Glutamatergic neuron (in vitro differentiated cells): ENCODE measurements around the gene FILIP1L. TPM values are rescaled to one million over a fixed set of nuclear protein-coding genes. Genes with fewer than 3 reads are reported as not detected.

Source experiments
- DNase-seq: peaks from one replicate; pipeline ENCODE4 v3.0.0; 2022
- H3K27ac Mint-ChIP-seq: one replicate; pipeline ENCODE4 v1.8.0; 2020; ENCODE audit warnings: mild to moderate bottlenecking, mixed read lengths, inconsistent platforms; ENCODE audit not compliant: unreplicated experiment
- H3K27me3 Mint-ChIP-seq: one replicate; pipeline ENCODE4 v1.8.0; 2020; ENCODE audit warnings: mild to moderate bottlenecking, moderate library complexity, mixed read lengths, inconsistent platforms; ENCODE audit not compliant: unreplicated experiment
- H3K36me3 Mint-ChIP-seq: one replicate; pipeline ENCODE4 v1.8.0; 2020; ENCODE audit warnings: mild to moderate bottlenecking, mixed read lengths, inconsistent platforms; ENCODE audit not compliant: unreplicated experiment
- H3K4me1 Mint-ChIP-seq: one replicate; pipeline ENCODE4 v1.8.0; 2020; ENCODE audit warnings: mild to moderate bottlenecking, low read depth, mixed read lengths, inconsistent platforms; ENCODE audit not compliant: unreplicated experiment
- H3K4me3 Mint-ChIP-seq: one replicate; pipeline ENCODE4 v1.8.0; 2020; ENCODE audit warnings: mild to moderate bottlenecking, mixed read lengths, inconsistent platforms; ENCODE audit not compliant: unreplicated experiment
- H3K9me3 Mint-ChIP-seq: one replicate; pipeline ENCODE4 v1.8.0; 2020; ENCODE audit warnings: mild to moderate bottlenecking, moderate library complexity, mixed read lengths, inconsistent platforms; ENCODE audit not compliant: unreplicated experiment
- CTCF ChIP-seq: fragments of 200-600 bp; sonication (generic); IDR thresholded peaks from one replicate; pipeline ENCODE4 v1.5.0; 2021; ENCODE audit not compliant: partially characterized antibody, unreplicated experiment
- total RNA-seq: library from RNA; stranded (reverse); fragmentation: NEBNext Ultra II Directional; extraction: Animal tissue kit (Norgen Biotek cat#: 25700); gene quantifications from one replicate; pipeline ENCODE4 v1.2.1, GENCODE V29; 2021; ENCODE audit not compliant: unreplicated experiment

The FILIP1L gene
- total RNA-seq, 1 donor from 2014 or later: 4.3 TPM

- Mint-ChIP-seq H3K9me3 (no peaks in the 10 kb centered on the region), H3K4me1 (no peaks in the 10 kb centered on the region), H3K27ac (no peak overlapping the region), H3K36me3 (peaks cover 4% of the 10 kb centered on the region), H3K4me3 (no peak overlapping the region), H3K27me3 (peaks cover 1% of the 10 kb centered on the region)
- TF ChIP-seq CTCF: no peak
- DNase-seq: no peak
Observed at GRCh38 chr3:100001083-100001482, 113.2 kb downstream of the FILIP1L start.

GRCh38 chr3:99999536-99999935 is 114.8 kb downstream of the FILIP1L start:
- H3K36me3 Mint-ChIP-seq: peaks cover 9% of the 10 kb centered on the region
- no peak for TF ChIP-seq CTCF
- DNase-seq: no peak
- no peaks in the 10 kb centered on the region for H3K4me1 Mint-ChIP-seq
- H3K4me3 Mint-ChIP-seq: no peak overlapping the region
- H3K9me3 Mint-ChIP-seq: no peaks in the 10 kb centered on the region
- H3K27ac Mint-ChIP-seq: no peak overlapping the region
- peaks cover under 1% of the 10 kb centered on the region for H3K27me3 Mint-ChIP-seq

- no peak for DNase-seq
- H3K27me3 Mint-ChIP-seq: peaks cover 2% of the 10 kb centered on the region
- H3K36me3 Mint-ChIP-seq: peaks cover 17% of the 10 kb centered on the region
- no peaks in the 10 kb centered on the region for H3K9me3 Mint-ChIP-seq
- no peak overlapping the region for H3K27ac Mint-ChIP-seq
- no peak overlapping the region for H3K4me3 Mint-ChIP-seq
- no peaks in the 10 kb centered on the region for H3K4me1 Mint-ChIP-seq
- TF ChIP-seq CTCF: no peak
Observed at GRCh38 chr3:99997293-99997692, 117.0 kb downstream of the FILIP1L start.

GRCh38 chr3:99990179-99990578 is 124.1 kb downstream of the FILIP1L start:
- Mint-ChIP-seq H3K4me3 (no peak overlapping the region), H3K36me3 (peaks cover 10% of the 10 kb centered on the region), H3K27ac (no peak overlapping the region), H3K4me1 (peaks cover 2% of the 10 kb centered on the region), H3K27me3 (peaks cover 2% of the 10 kb centered on the region), H3K9me3 (no peaks in the 10 kb centered on the region)
- no peak for TF ChIP-seq CTCF
- no peak for DNase-seq

- Mint-ChIP-seq H3K36me3 (no peaks in the 10 kb centered on the region), H3K4me3 (no peak overlapping the region), H3K27me3 (no peaks in the 10 kb centered on the region), H3K4me1 (no peaks in the 10 kb centered on the region), H3K9me3 (no peaks in the 10 kb centered on the region), H3K27ac (no peak overlapping the region)
- no peak for TF ChIP-seq CTCF
- no peak for DNase-seq
Observed at GRCh38 chr3:99984668-99985067, 129.6 kb downstream of the FILIP1L start.
